H9 (cell line): ENCODE measurements around the gene CRACR2B. TPM values are rescaled to one million over a fixed set of nuclear protein-coding genes. Genes with fewer than 3 reads are reported as not detected.

Experiments used
- DNase-seq: peaks from one replicate; pipeline ENCODE4 v3.0.0-alpha.2; 2017
- H2AFZ ChIP-seq: one replicate; pipeline ENCODE4 v1.6.1; 2013; ENCODE audit warnings: mild to moderate bottlenecking, low read length, control low read depth, moderate library complexity
- H2AK5ac ChIP-seq: 2 replicates; pipeline ENCODE4 v1.6.1; 2013; ENCODE audit warnings: low read length, control low read depth, mixed read lengths; ENCODE audit not compliant: insufficient read length
- H2BK120ac ChIP-seq: one replicate; pipeline ENCODE4 v1.6.1; 2013; ENCODE audit warnings: low read depth, mild to moderate bottlenecking, low read length, control low read depth, inconsistent platforms; ENCODE audit not compliant: poor library complexity, severe bottlenecking
- H2BK12ac ChIP-seq: 2 replicates; pipeline ENCODE4 v1.6.1; 2013; ENCODE audit warnings: low read length, control low read depth, mixed read lengths, low read depth; ENCODE audit not compliant: insufficient read length
- H2BK15ac ChIP-seq: 2 replicates; pipeline ENCODE4 v1.6.1; 2013; ENCODE audit warnings: low read depth, low read length, control low read depth
- H2BK20ac ChIP-seq: one replicate; pipeline ENCODE4 v1.6.1; 2013; ENCODE audit warnings: low read depth, mild to moderate bottlenecking, low read length, control low read depth, inconsistent platforms; ENCODE audit not compliant: poor library complexity, severe bottlenecking
- H2BK5ac ChIP-seq: 2 replicates; pipeline ENCODE4 v1.6.1; 2013; ENCODE audit warnings: low read length, control low read depth, mixed read lengths; ENCODE audit not compliant: insufficient read length
- H3K14ac ChIP-seq: 2 replicates; pipeline ENCODE4 v1.6.1; 2013; ENCODE audit warnings: low read length, control low read depth; ENCODE audit not compliant: insufficient read depth
- H3K18ac ChIP-seq: 2 replicates; pipeline ENCODE4 v1.6.1; 2013; ENCODE audit warnings: low read depth, mild to moderate bottlenecking, mixed read lengths, low read length, control low read depth; ENCODE audit not compliant: insufficient read length
- H3K23ac ChIP-seq: 2 replicates; pipeline ENCODE4 v1.6.1; 2013; ENCODE audit warnings: low read length, control low read depth, mixed read lengths, low read depth; ENCODE audit not compliant: insufficient read length
- H3K23me2 ChIP-seq: 2 replicates; pipeline ENCODE4 v1.6.1; 2013; ENCODE audit warnings: low read depth, mild to moderate bottlenecking, mixed read lengths, low read length, control low read depth; ENCODE audit not compliant: insufficient read length, poor library complexity, severe bottlenecking
- H3K27ac ChIP-seq: 2 replicates; pipeline ENCODE4 v1.5.1; 2013; ENCODE audit warnings: low read length, control low read depth, mixed read lengths, low read depth; ENCODE audit not compliant: insufficient read length
- H3K27me3 ChIP-seq: 2 replicates; pipeline ENCODE4 v1.6.1; 2013; ENCODE audit warnings: low read length, control low read depth, inconsistent platforms; ENCODE audit not compliant: insufficient read depth
- H3K4ac ChIP-seq: 2 replicates; pipeline ENCODE4 v1.6.1; 2013; ENCODE audit warnings: low read depth, mild to moderate bottlenecking, control low read depth, inconsistent platforms, low read length, moderate library complexity
- H3K4me1 ChIP-seq: 2 replicates; pipeline ENCODE4 v1.6.1; 2013; ENCODE audit warnings: low read length, control low read depth, inconsistent platforms; ENCODE audit not compliant: insufficient read depth
- H3K4me2 ChIP-seq: 2 replicates; pipeline ENCODE4 v1.6.1; 2013; ENCODE audit warnings: low read length, control low read depth, mixed read lengths; ENCODE audit not compliant: insufficient read length, insufficient read depth
- H3K56ac ChIP-seq: 2 replicates; pipeline ENCODE4 v1.6.1; 2013; ENCODE audit warnings: low read depth, mild to moderate bottlenecking, mixed read lengths, low read length, control low read depth; ENCODE audit not compliant: insufficient read length
- H3K79me1 ChIP-seq: 2 replicates; pipeline ENCODE4 v1.6.1; 2013; ENCODE audit warnings: low read depth, mild to moderate bottlenecking, moderate library complexity, low read length, control low read depth, inconsistent platforms; ENCODE audit not compliant: insufficient read depth, poor library complexity, severe bottlenecking
- H3K79me2 ChIP-seq: 2 replicates; pipeline ENCODE4 v1.6.1; 2013; ENCODE audit warnings: low read length, control low read depth, inconsistent platforms; ENCODE audit not compliant: insufficient read depth
- H3K9ac ChIP-seq: 2 replicates; pipeline ENCODE4 v1.6.1; 2013; ENCODE audit warnings: low read length, control low read depth, mixed read lengths; ENCODE audit not compliant: insufficient read length; ENCODE audit errors: extremely low read depth
- H3K9me3 ChIP-seq: one replicate; pipeline ENCODE4 v1.6.1; 2013; ENCODE audit warnings: low read depth, low read length, inconsistent platforms; ENCODE audit not compliant: control insufficient read depth
- H3T11ph ChIP-seq: one replicate; pipeline ENCODE4 v1.6.1; 2013; ENCODE audit warnings: mild to moderate bottlenecking, low read length, control low read depth, inconsistent platforms
- H4K20me1 ChIP-seq: one replicate; pipeline ENCODE4 v1.6.1; 2013; ENCODE audit not compliant: control insufficient read depth, insufficient read length, insufficient read depth
- H4K5ac ChIP-seq: 2 replicates; pipeline ENCODE4 v1.6.1; 2013; ENCODE audit warnings: low read depth, mild to moderate bottlenecking, mixed read lengths, low read length, control low read depth; ENCODE audit not compliant: insufficient read length
- H4K8ac ChIP-seq: replicated peaks from 2 replicates; pipeline ENCODE4 v1.6.1; 2013; ENCODE audit warnings: low read length, control low read depth, mixed read lengths, low read depth; ENCODE audit not compliant: insufficient read length
- H4K91ac ChIP-seq: 2 replicates; pipeline ENCODE4 v1.6.1; 2013; ENCODE audit warnings: low read depth, mild to moderate bottlenecking, moderate library complexity, mixed read lengths, low read length, control low read depth; ENCODE audit not compliant: insufficient read length
- H3K27ac Mint-ChIP-seq, 3 experiments: 2 replicates in 2 of 3; 3 replicates in 1 of 3; pipeline ENCODE4 v1.8.0; 2020 to 2021; ENCODE audit warnings: mixed read lengths in 3 of 3, mild to moderate bottlenecking in 1 of 3, moderate library complexity in 1 of 3
- H3K27me3 Mint-ChIP-seq: 2 replicates; pipeline ENCODE4 v1.8.0; 2021; ENCODE audit warnings: low read depth, mild to moderate bottlenecking, moderate library complexity, mixed read lengths
- H3K36me3 Mint-ChIP-seq, 3 experiments: 2 replicates in 2 of 3; 3 replicates in 1 of 3; pipeline ENCODE4 v1.8.0; 2020 to 2021; ENCODE audit warnings: low read depth in 3 of 3, mixed read lengths in 3 of 3; ENCODE audit not compliant: insufficient read depth in 1 of 3
- H3K4me1 Mint-ChIP-seq, 2 experiments: 2 replicates each; pipeline ENCODE4 v1.8.0; 2020; ENCODE audit warnings: mixed read lengths in 2 of 2
- H3K4me3 Mint-ChIP-seq, 2 experiments: 2 replicates in 1 of 2; 3 replicates in 1 of 2; pipeline ENCODE4 v1.8.0; 2020 to 2021; ENCODE audit warnings: mild to moderate bottlenecking in 2 of 2, mixed read lengths in 2 of 2, moderate library complexity in 1 of 2
- H3K9me3 Mint-ChIP-seq, 2 experiments: 2 replicates in 1 of 2; 3 replicates in 1 of 2; pipeline ENCODE4 v1.8.0; 2020; ENCODE audit warnings: mild to moderate bottlenecking in 2 of 2, mixed read lengths in 2 of 2, moderate library complexity in 1 of 2
- WGBS: extraction: QIAGEN DNeasy Blood & Tissue Kit; methylation state at CpG from one replicate; pipeline ENCODE4 v1.1.7; 2013; ENCODE audit warnings: missing lambda C conversion rate, low lambda C conversion rate, mixed read lengths; ENCODE audit not compliant: insufficient read length; ENCODE audit errors: extremely low coverage; 5-methylcytosine and 5-hydroxymethylcytosine counted together
- total RNA-seq: library from RNA; stranded (reverse); gene quantifications from 2 replicates; pipeline ENCODE4 v1.2.1, GENCODE V29; 2021
- TF ChIP-seq, protein P1 (sequence below): fragments of 200-600 bp; sonication (generic); conservative IDR thresholded peaks from 3 replicates; pipeline ENCODE4 v1.8.0; 2021; ENCODE audit warnings: antibody characterized with exemption, mild to moderate bottlenecking

CRACR2B gene
- total RNA-seq, 1 experiment from 2014 or later = 29.0 TPM

DNA sequence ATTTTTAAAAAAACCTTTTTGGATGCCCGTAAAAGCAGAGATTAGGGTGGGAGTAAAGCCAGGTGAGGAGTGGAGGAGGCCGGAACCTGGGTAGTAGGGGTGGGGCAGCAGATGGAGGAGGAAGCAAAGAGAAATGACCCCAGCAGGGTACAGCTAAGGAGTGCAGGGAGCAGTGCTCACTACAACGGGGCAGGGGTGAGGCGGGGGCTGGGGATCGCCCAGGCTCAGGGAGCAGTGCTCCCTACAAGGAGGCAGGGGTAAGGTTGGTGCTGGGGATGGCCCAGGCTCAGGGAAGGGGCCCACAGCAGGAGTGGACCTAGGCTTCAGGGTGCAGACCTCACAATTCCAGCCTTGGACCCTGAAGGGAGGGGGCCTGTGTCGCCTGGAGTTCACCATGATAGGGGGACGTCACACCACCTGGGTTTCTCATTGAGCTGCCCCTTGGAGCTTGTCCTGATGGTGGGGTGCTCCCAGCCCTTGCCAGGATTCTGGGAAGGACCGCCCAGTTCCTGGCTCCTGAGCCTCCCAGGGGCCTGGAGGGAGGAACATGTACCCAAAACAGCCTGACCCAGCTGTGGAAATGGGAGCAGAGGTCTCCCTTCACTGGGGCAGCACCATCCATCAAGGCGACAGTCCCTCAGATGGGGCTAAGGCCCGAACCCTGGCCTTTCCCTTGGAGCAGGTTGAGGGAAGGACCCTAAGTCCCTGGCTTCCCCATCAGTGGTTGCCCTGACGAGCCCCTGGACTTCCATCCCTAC is 11.9 kb upstream of the CRACR2B start:
- Histone ChIP-seq H2BK20ac (no peak overlapping the region), H3K18ac (no peak overlapping the region), H3K14ac (no peak overlapping the region), H3K4ac (no peak overlapping the region), H3T11ph (no peak overlapping the region), H2BK15ac (no peak overlapping the region), H3K4me2 (no peak overlapping the region), H3K79me1 (peaks cover 4% of the 10 kb centered on the region), H4K20me1 (no peaks in the 10 kb centered on the region), H3K27me3 (no peaks in the 10 kb centered on the region), H4K91ac (no peak overlapping the region), H3K23ac (no peak overlapping the region), H4K8ac (no peak overlapping the region), H3K56ac (no peak overlapping the region), H2AFZ (no peak overlapping the region), H2AK5ac (no peak overlapping the region), H3K23me2 (peaks cover 7% of the 10 kb centered on the region), H2BK5ac (no peak overlapping the region), H3K9me3 (no peaks in the 10 kb centered on the region), H2BK120ac (no peak overlapping the region), H3K27ac (no peak overlapping the region), H3K4me1 (no peaks in the 10 kb centered on the region), H4K5ac (no peak overlapping the region), H2BK12ac (no peak overlapping the region), H3K79me2 (peaks cover 2% of the 10 kb centered on the region; the same call in 1 of the 2 replicates), H3K9ac (no peak overlapping the region)
- Mint-ChIP-seq H3K4me1 (peaks cover 15 to 31% of the 10 kb centered on the region in 2 experiments), H3K9me3 (no peaks in the 10 kb centered on the region), H3K27ac (peak overlapping the region in 1 of 3 experiments; percentile 63; a peak in 1 of 7 replicates), H3K4me3 (no peak overlapping the region), H3K27me3 (peaks cover 2% of the 10 kb centered on the region; the same call in 1 of the 2 replicates), H3K36me3 (peaks cover 21 to 33% (median 23%) of the 10 kb centered on the region in 3 experiments)
- no CpG with 5 or more reads among the region's 11 CpGs for WGBS
- TF ChIP-seq, protein P1, sequence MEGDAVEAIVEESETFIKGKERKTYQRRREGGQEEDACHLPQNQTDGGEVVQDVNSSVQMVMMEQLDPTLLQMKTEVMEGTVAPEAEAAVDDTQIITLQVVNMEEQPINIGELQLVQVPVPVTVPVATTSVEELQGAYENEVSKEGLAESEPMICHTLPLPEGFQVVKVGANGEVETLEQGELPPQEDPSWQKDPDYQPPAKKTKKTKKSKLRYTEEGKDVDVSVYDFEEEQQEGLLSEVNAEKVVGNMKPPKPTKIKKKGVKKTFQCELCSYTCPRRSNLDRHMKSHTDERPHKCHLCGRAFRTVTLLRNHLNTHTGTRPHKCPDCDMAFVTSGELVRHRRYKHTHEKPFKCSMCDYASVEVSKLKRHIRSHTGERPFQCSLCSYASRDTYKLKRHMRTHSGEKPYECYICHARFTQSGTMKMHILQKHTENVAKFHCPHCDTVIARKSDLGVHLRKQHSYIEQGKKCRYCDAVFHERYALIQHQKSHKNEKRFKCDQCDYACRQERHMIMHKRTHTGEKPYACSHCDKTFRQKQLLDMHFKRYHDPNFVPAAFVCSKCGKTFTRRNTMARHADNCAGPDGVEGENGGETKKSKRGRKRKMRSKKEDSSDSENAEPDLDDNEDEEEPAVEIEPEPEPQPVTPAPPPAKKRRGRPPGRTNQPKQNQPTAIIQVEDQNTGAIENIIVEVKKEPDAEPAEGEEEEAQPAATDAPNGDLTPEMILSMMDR = no peak
- no peak for DNase-seq
